Measurements from ENCODE around the gene PBX3. TPM values are rescaled to one million over a fixed set of nuclear protein-coding genes. Genes with fewer than 3 reads are reported as not detected.

The PBX3 gene
- total RNA-seq, 1 experiment from 2014 or later, result 39.0 TPM

- ATAC-seq (no peak), DNase-seq (ENCODE audit: low read depth, low spot score) (no peak)
- no TSS peak for BruUV-seq (replicated peaks)
- Histone ChIP-seq H3K4me3 (ENCODE audit: low read depth in 2 of 2, low read length in 2 of 2) (no peak overlapping the region), H3K27me3 (ENCODE audit: control insufficient read depth, insufficient read depth, low read length) (no peaks in the 10 kb centered on the region), H3K9me3 (ENCODE audit: control insufficient read depth, insufficient read depth, low read depth, low read length) (no peaks in the 10 kb centered on the region), H3K4me1 (ENCODE audit: control insufficient read depth, insufficient read depth, low read length) (peaks cover 13% of the 10 kb centered on the region; the same call in 1 of the 2 replicates), H3K27ac (ENCODE audit: low read length) (no peak overlapping the region), H3K36me3 (ENCODE audit: control insufficient read depth, insufficient read depth, low read length) (no peaks in the 10 kb centered on the region; the same call in 1 of the 2 replicates)
- intact Hi-C loops (cut with micrococcal nuclease; ENCODE audit: unreplicated experiment), result no loop called here
- ChIA-PET POLR2A (no interaction called here), CTCF (no interaction called here)
- no peak for TF ChIP-seq TCF7L2 (IDR thresholded peaks at IDR 0.05; ENCODE audit: low read depth, low read length)
- TF ChIP-seq, protein P1, sequence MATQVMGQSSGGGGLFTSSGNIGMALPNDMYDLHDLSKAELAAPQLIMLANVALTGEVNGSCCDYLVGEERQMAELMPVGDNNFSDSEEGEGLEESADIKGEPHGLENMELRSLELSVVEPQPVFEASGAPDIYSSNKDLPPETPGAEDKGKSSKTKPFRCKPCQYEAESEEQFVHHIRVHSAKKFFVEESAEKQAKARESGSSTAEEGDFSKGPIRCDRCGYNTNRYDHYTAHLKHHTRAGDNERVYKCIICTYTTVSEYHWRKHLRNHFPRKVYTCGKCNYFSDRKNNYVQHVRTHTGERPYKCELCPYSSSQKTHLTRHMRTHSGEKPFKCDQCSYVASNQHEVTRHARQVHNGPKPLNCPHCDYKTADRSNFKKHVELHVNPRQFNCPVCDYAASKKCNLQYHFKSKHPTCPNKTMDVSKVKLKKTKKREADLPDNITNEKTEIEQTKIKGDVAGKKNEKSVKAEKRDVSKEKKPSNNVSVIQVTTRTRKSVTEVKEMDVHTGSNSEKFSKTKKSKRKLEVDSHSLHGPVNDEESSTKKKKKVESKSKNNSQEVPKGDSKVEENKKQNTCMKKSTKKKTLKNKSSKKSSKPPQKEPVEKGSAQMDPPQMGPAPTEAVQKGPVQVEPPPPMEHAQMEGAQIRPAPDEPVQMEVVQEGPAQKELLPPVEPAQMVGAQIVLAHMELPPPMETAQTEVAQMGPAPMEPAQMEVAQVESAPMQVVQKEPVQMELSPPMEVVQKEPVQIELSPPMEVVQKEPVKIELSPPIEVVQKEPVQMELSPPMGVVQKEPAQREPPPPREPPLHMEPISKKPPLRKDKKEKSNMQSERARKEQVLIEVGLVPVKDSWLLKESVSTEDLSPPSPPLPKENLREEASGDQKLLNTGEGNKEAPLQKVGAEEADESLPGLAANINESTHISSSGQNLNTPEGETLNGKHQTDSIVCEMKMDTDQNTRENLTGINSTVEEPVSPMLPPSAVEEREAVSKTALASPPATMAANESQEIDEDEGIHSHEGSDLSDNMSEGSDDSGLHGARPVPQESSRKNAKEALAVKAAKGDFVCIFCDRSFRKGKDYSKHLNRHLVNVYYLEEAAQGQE (IDR thresholded peaks at IDR 0.05; ENCODE audit: insufficient read depth in 1 of 2, low read depth in 2 of 2, low read length in 1 of 2), result no peak
- in situ Hi-C loops (cut with HindIII; ENCODE audit: low pct_unique_long_range_greater_than_20kb, low sequenced_read_pairs), result no loop called here
Measured at GRCh38 chr9:125759764-125760129, 12.6 kb downstream of the PBX3 start.

- ChIA-PET CTCF (no interaction called here), POLR2A (no interaction called here)
- no peak for ATAC-seq
- intact Hi-C loops (cut with micrococcal nuclease; ENCODE audit: unreplicated experiment), result no loop called here
- BruUV-seq (replicated peaks), result no TSS peak
- in situ Hi-C loops (cut with HindIII; ENCODE audit: low pct_unique_long_range_greater_than_20kb, low sequenced_read_pairs), result no loop called here
- Histone ChIP-seq H3K4me1 (ENCODE audit: control insufficient read depth, insufficient read depth, low read length) (peaks cover 13% of the 10 kb centered on the region; the same call in 1 of the 2 replicates), H3K27ac (ENCODE audit: low read length) (no peak overlapping the region), H3K36me3 (ENCODE audit: control insufficient read depth, insufficient read depth, low read length) (no peaks in the 10 kb centered on the region; the same call in 1 of the 2 replicates), H3K9me3 (ENCODE audit: control insufficient read depth, insufficient read depth, low read depth, low read length) (no peaks in the 10 kb centered on the region), H3K4me3 (ENCODE audit: low read depth in 2 of 2, low read length in 2 of 2) (no peak overlapping the region), H3K27me3 (ENCODE audit: control insufficient read depth, insufficient read depth, low read length) (no peaks in the 10 kb centered on the region)
- TF ChIP-seq POLR2AphosphoS5 (IDR thresholded peaks at IDR 0.05; ENCODE audit: low read depth, low read length) (no peak), TCF7L2 (IDR thresholded peaks at IDR 0.05; ENCODE audit: low read depth, low read length) (no peak), SIN3A (IDR thresholded peaks at IDR 0.05; ENCODE audit: borderline replicate concordance, insufficient read depth, low read depth, low read length) (no peak)
- TF ChIP-seq, protein P2, sequence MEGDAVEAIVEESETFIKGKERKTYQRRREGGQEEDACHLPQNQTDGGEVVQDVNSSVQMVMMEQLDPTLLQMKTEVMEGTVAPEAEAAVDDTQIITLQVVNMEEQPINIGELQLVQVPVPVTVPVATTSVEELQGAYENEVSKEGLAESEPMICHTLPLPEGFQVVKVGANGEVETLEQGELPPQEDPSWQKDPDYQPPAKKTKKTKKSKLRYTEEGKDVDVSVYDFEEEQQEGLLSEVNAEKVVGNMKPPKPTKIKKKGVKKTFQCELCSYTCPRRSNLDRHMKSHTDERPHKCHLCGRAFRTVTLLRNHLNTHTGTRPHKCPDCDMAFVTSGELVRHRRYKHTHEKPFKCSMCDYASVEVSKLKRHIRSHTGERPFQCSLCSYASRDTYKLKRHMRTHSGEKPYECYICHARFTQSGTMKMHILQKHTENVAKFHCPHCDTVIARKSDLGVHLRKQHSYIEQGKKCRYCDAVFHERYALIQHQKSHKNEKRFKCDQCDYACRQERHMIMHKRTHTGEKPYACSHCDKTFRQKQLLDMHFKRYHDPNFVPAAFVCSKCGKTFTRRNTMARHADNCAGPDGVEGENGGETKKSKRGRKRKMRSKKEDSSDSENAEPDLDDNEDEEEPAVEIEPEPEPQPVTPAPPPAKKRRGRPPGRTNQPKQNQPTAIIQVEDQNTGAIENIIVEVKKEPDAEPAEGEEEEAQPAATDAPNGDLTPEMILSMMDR (IDR thresholded peaks at IDR 0.05), result no peak
- TF ChIP-seq, protein P1 (IDR thresholded peaks at IDR 0.05; ENCODE audit: insufficient read depth in 1 of 2, low read depth in 2 of 2, low read length in 1 of 2), result no peak
- DNase-seq (ENCODE audit: low read depth, low spot score), result no peak
Measured at GRCh38 chr9:125760537-125760936, 13.4 kb downstream of the PBX3 start.
